GM12865 (cell line): ENCODE data around the gene CD74.

ENCODE experiments used
- DNase-seq: peaks from one replicate; pipeline ENCODE4 v3.0.0; 2010; ENCODE audit warnings: low read depth
- H3K4me3 ChIP-seq: 2 replicates; pipeline ENCODE4 v1.5.1; 2011; ENCODE audit warnings: mild to moderate bottlenecking, low read depth, low read length, control low read depth
- CTCF ChIP-seq: IDR thresholded peaks from 2 replicates; pipeline ENCODE4 v1.5.1; 2011; ENCODE audit warnings: low read length, control low read depth, low read depth, inconsistent platforms; ENCODE audit not compliant: insufficient read depth; ENCODE audit errors: missing control alignments

The CD74 gene

GRCh38 chr5:150419630-150420270, 7.0 kb upstream of the CD74 start:
- no peak overlapping the region for H3K4me3 ChIP-seq
- TF ChIP-seq CTCF = no peak
- DNase-seq = no peak

- H3K4me3 ChIP-seq = peak overlapping the region; percentile 36
- DNase-seq = peak; percentile 49
Observed at GRCh38 chr5:150413902-150414790, 1.4 kb upstream of the CD74 start.

- H3K4me3 ChIP-seq = peak overlapping the region; percentile 36
- no peak for TF ChIP-seq CTCF
- DNase-seq = no peak
Observed at GRCh38 chr5:150413176-150413901, 629 bp upstream of the CD74 start.

GRCh38 chr5:150411245-150411979, 1.3 kb downstream of the CD74 start:
- peak; percentile 88 for DNase-seq
- no peak for TF ChIP-seq CTCF
- peak overlapping the region; percentile 74 for H3K4me3 ChIP-seq

GRCh38 chr5:150410524-150411244, 2.0 kb downstream of the CD74 start:
- DNase-seq = peak; percentile 81
- TF ChIP-seq CTCF = no peak
- peak overlapping the region; percentile 74 for H3K4me3 ChIP-seq

- peak; percentile 86 for DNase-seq
- TF ChIP-seq CTCF = no peak
- peak overlapping the region; percentile 74 for H3K4me3 ChIP-seq
Observed at GRCh38 chr5:150409638-150410523, 2.8 kb downstream of the CD74 start.
